LNCaP clone FGC (cell line): ENCODE data around the gene GIMAP2.

Experiments used
- DNase-seq: peaks from one replicate; pipeline ENCODE4 v3.0.0-alpha.2; 2011; ENCODE audit warnings: low read depth
- H3K4me3 ChIP-seq: 2 replicates; pipeline ENCODE4 v1.5.1; 2011; ENCODE audit warnings: mild to moderate bottlenecking, low read depth, low read length, control low read depth
- CTCF ChIP-seq: IDR thresholded peaks from 2 replicates; pipeline ENCODE4 v1.5.1; 2012; ENCODE audit warnings: mild to moderate bottlenecking; ENCODE audit not compliant: control insufficient read depth, insufficient read depth; ENCODE audit errors: extremely low read depth

The GIMAP2 gene

GRCh38 chr7:150716939-150717338 lies 31.4 kb downstream of the GIMAP2 start:
- TF ChIP-seq CTCF: no peak

GRCh38 chr7:150717814-150718420 lies 32.4 kb downstream of the GIMAP2 start:
- TF ChIP-seq CTCF: no peak
- no peak for DNase-seq
- no peak overlapping the region for H3K4me3 ChIP-seq

More at GRCh38 chr7:150716939-150717338, 31.4 kb downstream of the GIMAP2 start:
- DNase-seq: no peak
- H3K4me3 ChIP-seq: no peak overlapping the region

GRCh38 chr7:150719436-150719835 lies 33.9 kb downstream of the GIMAP2 start:
- H3K4me3 ChIP-seq: no peak overlapping the region
- TF ChIP-seq CTCF: no peak
- no peak for DNase-seq

GRCh38 chr7:150719960-150720891 lies 34.7 kb downstream of the GIMAP2 start:
- H3K4me3 ChIP-seq: no peak overlapping the region
- no peak for DNase-seq
- no peak for TF ChIP-seq CTCF

GRCh38 chr7:150721970-150722373 lies 36.5 kb downstream of the GIMAP2 start:
- H3K4me3 ChIP-seq: no peak overlapping the region
- DNase-seq: no peak
- no peak for TF ChIP-seq CTCF

- H3K4me3 ChIP-seq: no peak overlapping the region
- no peak for TF ChIP-seq CTCF
- no peak for DNase-seq
Observed at GRCh38 chr7:150722431-150722931, 37.0 kb downstream of the GIMAP2 start.

GRCh38 chr7:150723467-150723866 lies 38.0 kb downstream of the GIMAP2 start:
- TF ChIP-seq CTCF: no peak
- no peak overlapping the region for H3K4me3 ChIP-seq
- DNase-seq: no peak
